OCI-LY7 (cell line): ENCODE measurements around the gene MLYCD. TPM values are rescaled to one million over a fixed set of nuclear protein-coding genes. Genes with fewer than 3 reads are reported as not detected.

ENCODE experiments used
- BruUV-seq: library from RNA; stranded (reverse); fragments of 400-500 nt; replicated peaks from 2 replicates; lab custom pipeline; 2021; lab: Mats Ljungman, UMichigan
- CTCF ChIA-PET: fragments of 300-600 bp; sonication (Branson Sonifier 250); formaldehyde crosslinking; loops from one replicate; lab custom pipeline; 2022; ENCODE audit warnings: antibody characterized with exemption; ENCODE audit not compliant: unreplicated experiment; lab: Charles Lee
- POLR2A ChIA-PET: fragments of 300-600 bp; sonication (Branson Sonifier 250); formaldehyde crosslinking; loops from one replicate; lab custom pipeline; 2022; ENCODE audit warnings: antibody characterized with exemption; lab: Charles Lee
- DNase-seq: peaks from one replicate; pipeline ENCODE4 v3.0.0-alpha.2; 2015; ENCODE audit warnings: low spot score
- H2AFZ ChIP-seq: fragments of 200-600 bp; sonication (generic), shearing (Covaris generic); 2 replicates; pipeline ENCODE4 v1.6.1; 2014; ENCODE audit warnings: mild to moderate bottlenecking, antibody characterized with exemption, low read length, moderate library complexity
- H3K27ac ChIP-seq: fragments of 200-600 bp; sonication (generic); 2 replicates; pipeline ENCODE4 v1.5.1; 2014; ENCODE audit warnings: mixed run types, low read depth, mild to moderate bottlenecking, moderate library complexity, low read length, inconsistent platforms; ENCODE audit not compliant: poor library complexity, severe bottlenecking
- H3K36me3 ChIP-seq: fragments of 200-600 bp; sonication (generic); 2 replicates; pipeline ENCODE4 v1.6.1; 2014; ENCODE audit warnings: mild to moderate bottlenecking, antibody characterized with exemption, low read length, moderate library complexity, mixed read lengths; ENCODE audit not compliant: insufficient read depth
- H3K4me1 ChIP-seq: fragments of 200-600 bp; sonication (generic); 2 replicates; pipeline ENCODE4 v1.5.1; 2014; ENCODE audit warnings: mild to moderate bottlenecking, low read length; ENCODE audit not compliant: insufficient read depth, poor library complexity, severe bottlenecking
- H3K4me2 ChIP-seq: fragments of 200-600 bp; sonication (generic); 2 replicates; pipeline ENCODE4 v1.6.1; 2014; ENCODE audit warnings: mild to moderate bottlenecking, low read length
- H3K4me3 ChIP-seq: fragments of 200-600 bp; sonication (generic); 2 replicates; pipeline ENCODE4 v1.5.1; 2014; ENCODE audit warnings: mild to moderate bottlenecking, low read depth, low read length; ENCODE audit not compliant: poor library complexity, severe bottlenecking
- H3K79me2 ChIP-seq: fragments of 200-600 bp; sonication (generic); 2 replicates; pipeline ENCODE4 v1.6.1; 2016; ENCODE audit warnings: low read depth, mild to moderate bottlenecking, low read length, moderate library complexity, mixed read lengths; ENCODE audit not compliant: insufficient read depth
- H3K9me2 ChIP-seq: fragments of 200-600 bp; sonication (generic); 2 replicates; pipeline ENCODE4 v1.6.1; 2016; ENCODE audit warnings: mild to moderate bottlenecking, low read length, mixed read lengths; ENCODE audit not compliant: insufficient read depth
- H3K9me3 ChIP-seq: fragments of 200-600 bp; sonication (generic); 2 replicates; pipeline ENCODE4 v1.6.1; 2014; ENCODE audit warnings: mild to moderate bottlenecking, mixed run types, low read length, mixed read lengths
- H4K20me1 ChIP-seq: fragments of 200-600 bp; sonication (generic); 2 replicates; pipeline ENCODE4 v1.6.1; 2014; ENCODE audit warnings: mild to moderate bottlenecking, antibody characterized with exemption, low read length, moderate library complexity, mixed read lengths; ENCODE audit not compliant: insufficient read depth
- EZH2phosphoT487 ChIP-seq: fragments of 200-600 bp; sonication (generic); IDR thresholded peaks from 2 replicates; pipeline ENCODE4 v1.6.1; 2018; ENCODE audit warnings: low read depth, borderline replicate concordance, mild to moderate bottlenecking, mixed run types, antibody characterized with exemption, low read length, moderate library complexity, mixed read lengths
- intact Hi-C: fragments of 100-400 bp; cut with micrococcal nuclease; formaldehyde crosslinking; loops from one replicate; pipeline ENCODE4 v1.10.0; 2022; ENCODE audit not compliant: unreplicated experiment
- total RNA-seq, 2 experiments: library from RNA; depleted of rRNA in 1 of 2; stranded (reverse); fragments of >200 nt in 1 of 2; shearing (Covaris generic) in 1 of 2; gene quantifications; 2 replicates each; pipeline ENCODE4 v1.2.3, GENCODE V29; 2014 to 2022
- TF ChIP-seq, protein P1 (sequence below): fragments of 200-600 bp; sonication (generic); conservative IDR thresholded peaks from 2 replicates; pipeline ENCODE4 v1.5.1; 2014; ENCODE audit warnings: mild to moderate bottlenecking, antibody characterized with exemption, low read length, moderate library complexity, mixed read lengths

MLYCD gene
- total RNA-seq, 2 experiments from 2014 or later = 3.5 to 10.9 TPM

GRCh38 chr16:83951544-83951943, 52.6 kb downstream of the MLYCD start:
- no peak for DNase-seq
- Histone ChIP-seq H3K27ac (no peak overlapping the region), H3K4me2 (no peak overlapping the region)

DNA sequence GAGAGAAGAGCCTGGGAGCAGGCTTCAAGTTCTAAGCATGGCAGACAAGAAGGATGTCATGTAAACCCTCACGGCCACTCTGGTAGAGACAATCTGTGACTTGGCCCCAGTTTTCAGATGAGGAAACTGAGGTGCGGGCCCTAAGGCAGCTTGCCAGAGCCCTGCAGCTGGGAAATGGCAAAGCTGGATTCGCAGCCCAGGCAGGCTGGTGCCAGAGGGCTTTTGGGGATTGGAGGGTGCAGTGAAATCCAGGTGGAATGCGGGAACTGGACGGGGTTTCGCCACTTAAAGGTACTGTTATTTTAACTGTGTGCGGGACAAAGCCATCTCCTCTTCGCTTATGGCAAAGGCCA, 53.6 kb downstream of the MLYCD start:
- Histone ChIP-seq H3K4me2 (peak overlapping the region; percentile 59), H4K20me1 (no peaks in the 10 kb centered on the region), H3K36me3 (no peaks in the 10 kb centered on the region), H3K9me3 (no peaks in the 10 kb centered on the region), H3K4me3 (no peak overlapping the region), H3K27ac (no peak overlapping the region), H3K9me2 (no peaks in the 10 kb centered on the region), H3K4me1 (peaks cover 8% of the 10 kb centered on the region), H2AFZ (peak overlapping the region; percentile 59; the same call in 1 of the 2 replicates), H3K79me2 (no peaks in the 10 kb centered on the region)
- ChIA-PET POLR2A (no interaction called here), CTCF (no interaction called here)
- no TSS peak for BruUV-seq
- DNase-seq = no peak
- no peak for TF ChIP-seq EZH2phosphoT487
- TF ChIP-seq, protein P1, sequence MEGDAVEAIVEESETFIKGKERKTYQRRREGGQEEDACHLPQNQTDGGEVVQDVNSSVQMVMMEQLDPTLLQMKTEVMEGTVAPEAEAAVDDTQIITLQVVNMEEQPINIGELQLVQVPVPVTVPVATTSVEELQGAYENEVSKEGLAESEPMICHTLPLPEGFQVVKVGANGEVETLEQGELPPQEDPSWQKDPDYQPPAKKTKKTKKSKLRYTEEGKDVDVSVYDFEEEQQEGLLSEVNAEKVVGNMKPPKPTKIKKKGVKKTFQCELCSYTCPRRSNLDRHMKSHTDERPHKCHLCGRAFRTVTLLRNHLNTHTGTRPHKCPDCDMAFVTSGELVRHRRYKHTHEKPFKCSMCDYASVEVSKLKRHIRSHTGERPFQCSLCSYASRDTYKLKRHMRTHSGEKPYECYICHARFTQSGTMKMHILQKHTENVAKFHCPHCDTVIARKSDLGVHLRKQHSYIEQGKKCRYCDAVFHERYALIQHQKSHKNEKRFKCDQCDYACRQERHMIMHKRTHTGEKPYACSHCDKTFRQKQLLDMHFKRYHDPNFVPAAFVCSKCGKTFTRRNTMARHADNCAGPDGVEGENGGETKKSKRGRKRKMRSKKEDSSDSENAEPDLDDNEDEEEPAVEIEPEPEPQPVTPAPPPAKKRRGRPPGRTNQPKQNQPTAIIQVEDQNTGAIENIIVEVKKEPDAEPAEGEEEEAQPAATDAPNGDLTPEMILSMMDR = no peak
- intact Hi-C loops = loop anchor here (10.0 kb wide), 2 partner anchors 128 to 222 kb away; no protein-coding TSS in a partner anchor

More at GRCh38 chr16:83951544-83951943, 52.6 kb downstream of the MLYCD start:
- BruUV-seq = no TSS peak
- H3K9me2 ChIP-seq = no peaks in the 10 kb centered on the region
- H2AFZ ChIP-seq = no peak overlapping the region
- no peaks in the 10 kb centered on the region for H4K20me1 ChIP-seq
- ChIA-PET POLR2A (no interaction called here), CTCF (no interaction called here)
- no peaks in the 10 kb centered on the region for H3K79me2 ChIP-seq
- no peaks in the 10 kb centered on the region for H3K36me3 ChIP-seq
- no peaks in the 10 kb centered on the region for H3K9me3 ChIP-seq
- TF ChIP-seq EZH2phosphoT487 = no peak
- TF ChIP-seq, protein P1 = no peak
- intact Hi-C loops = loop anchor here (10.0 kb wide), 2 partner anchors 127 to 223 kb away; no protein-coding TSS in a partner anchor
- no peak overlapping the region for H3K4me3 ChIP-seq
- H3K4me1 ChIP-seq = peaks cover 8% of the 10 kb centered on the region

DNA sequence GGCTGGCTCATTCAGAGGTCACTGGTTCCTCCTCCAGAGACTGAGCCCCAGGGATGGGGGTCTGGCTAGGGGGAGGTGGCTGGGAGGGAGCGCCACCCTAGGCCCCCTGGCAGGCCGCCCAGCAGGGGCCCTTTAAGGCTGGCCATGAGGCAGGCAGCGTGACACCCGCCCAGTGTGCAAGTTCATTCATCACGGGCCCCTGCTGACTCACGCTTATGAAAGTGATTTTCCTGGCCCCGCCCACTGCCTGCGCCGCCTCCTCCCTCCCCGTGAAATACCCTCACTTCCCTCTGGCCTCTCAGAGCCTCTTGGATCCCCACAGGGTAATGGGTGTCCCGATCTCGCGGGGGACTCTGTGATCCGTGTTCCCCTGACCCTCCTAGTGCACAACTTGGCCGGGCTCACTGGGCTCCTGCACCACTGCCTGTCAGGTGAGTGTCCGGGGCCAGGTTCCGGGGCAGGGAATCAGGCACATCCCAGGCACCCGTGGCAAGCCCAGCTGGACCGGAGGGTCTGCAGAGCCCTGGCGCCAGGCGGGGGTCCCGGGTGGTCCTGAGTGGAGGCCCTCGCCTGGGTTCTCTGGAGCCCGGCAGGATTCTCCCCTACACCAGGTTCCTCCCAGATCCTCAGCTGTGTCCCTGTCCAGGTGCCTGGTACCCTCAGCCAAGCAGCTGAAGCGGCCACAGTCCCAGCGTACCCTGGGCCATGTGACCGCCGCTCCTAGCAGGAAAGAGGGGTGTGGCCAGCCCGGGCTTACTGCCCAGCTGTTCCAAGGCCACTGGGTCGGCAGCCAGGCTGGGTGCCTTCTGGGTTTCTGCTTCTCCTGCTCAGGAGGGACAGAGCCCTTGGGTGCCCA, 54.3 kb downstream of the MLYCD start, which contains the start of gene OSGIN1:
Gene OSGIN1 (plus strand): TSS at position 301 of the 856 bp plus-strand sequence. CDS start 4,432 bp downstream, outside the sequence.
- POLR2A ChIA-PET = no interaction called here
- Histone ChIP-seq H4K20me1 (no peaks in the 10 kb centered on the region), H3K9me3 (no peaks in the 10 kb centered on the region), H3K36me3 (no peaks in the 10 kb centered on the region), H3K79me2 (no peaks in the 10 kb centered on the region), H3K27ac (no peak within 1 kb of the TSS), H3K4me1 (peaks cover 8% of the 10 kb centered on the region), H2AFZ (peak within 1 kb of the TSS; percentile 59; the same call in 1 of the 2 replicates), H3K9me2 (no peaks in the 10 kb centered on the region), H3K4me3 (peak within 1 kb of the TSS; percentile 12), H3K4me2 (peak within 1 kb of the TSS; percentile 59)
- peak; percentile 33 for DNase-seq
- BruUV-seq = no TSS peak
- intact Hi-C loops = loop anchor here (10.0 kb wide), 2 partner anchors 128 to 222 kb away; no protein-coding TSS in a partner anchor
- TF ChIP-seq, protein P1 = no peak
- TF ChIP-seq EZH2phosphoT487 = no peak
- CTCF ChIA-PET = no interaction called here
